HG03342 (cell line): ENCODE results near the gene UBAP2.
"Not testable (repeated sequence)": the region's sequence is repeated elsewhere in the genome, so short reads cannot be mapped to it uniquely, and the experiment has no call there.

Experiments
- ATAC-seq: cut with Tn5 transposase; IDR thresholded peaks from one replicate; pipeline ENCODE4 v1.9.1; 2021; ENCODE audit warnings: mild to moderate bottlenecking, moderate library complexity; ENCODE audit not compliant: unreplicated experiment

Gene UBAP2

DNA sequence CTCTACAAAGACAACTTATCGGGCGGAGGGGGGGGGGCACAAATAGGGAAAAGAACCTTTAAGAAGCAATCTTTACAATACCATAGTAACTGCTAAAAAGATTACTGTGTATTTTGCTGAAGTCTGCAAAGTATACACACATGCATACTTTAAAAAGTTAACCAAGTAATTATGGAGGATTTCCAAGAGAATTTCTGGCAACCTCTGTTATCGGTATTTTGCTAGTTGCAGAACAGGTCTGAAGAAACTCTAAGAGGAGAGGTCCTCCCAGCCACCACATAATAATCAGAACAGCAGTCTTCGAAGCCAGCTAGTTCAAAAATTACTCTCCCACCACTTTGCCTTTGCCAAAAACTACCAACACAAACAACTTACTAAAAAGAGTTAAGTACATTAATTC lies 56.1 kb downstream of the UBAP2 start:
- ATAC-seq, result no peak

DNA sequence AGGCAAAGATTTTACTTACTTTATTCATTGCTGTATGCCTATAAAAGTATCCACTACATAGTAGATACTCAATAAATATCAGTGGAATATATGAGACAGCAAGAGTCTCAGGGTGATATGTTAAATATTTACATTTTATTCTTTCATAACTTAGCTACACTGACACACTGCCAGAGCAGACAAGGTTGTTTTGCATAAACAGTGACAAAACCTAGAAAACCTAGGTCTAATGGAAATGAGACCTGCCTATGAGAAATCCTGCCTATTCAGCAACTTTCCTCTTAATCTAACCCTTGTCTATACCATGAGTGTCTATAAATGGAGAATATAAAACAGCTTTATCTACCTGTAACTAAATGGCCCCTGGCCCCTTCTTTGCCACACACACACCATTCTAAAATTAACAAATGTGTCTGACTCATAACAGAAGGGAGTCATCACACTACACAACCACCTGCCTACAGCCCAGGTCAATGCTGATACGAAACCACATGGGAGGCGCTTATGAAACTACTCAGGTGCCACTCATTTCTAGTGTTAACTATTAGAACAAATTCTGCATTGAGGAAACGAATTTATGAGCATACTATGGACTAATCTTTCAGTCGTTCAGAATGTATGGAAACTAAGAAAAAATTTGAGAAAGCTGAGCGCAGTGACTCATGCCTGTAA lies 60.3 kb downstream of the UBAP2 start:
- peak; percentile 97 for ATAC-seq

DNA sequence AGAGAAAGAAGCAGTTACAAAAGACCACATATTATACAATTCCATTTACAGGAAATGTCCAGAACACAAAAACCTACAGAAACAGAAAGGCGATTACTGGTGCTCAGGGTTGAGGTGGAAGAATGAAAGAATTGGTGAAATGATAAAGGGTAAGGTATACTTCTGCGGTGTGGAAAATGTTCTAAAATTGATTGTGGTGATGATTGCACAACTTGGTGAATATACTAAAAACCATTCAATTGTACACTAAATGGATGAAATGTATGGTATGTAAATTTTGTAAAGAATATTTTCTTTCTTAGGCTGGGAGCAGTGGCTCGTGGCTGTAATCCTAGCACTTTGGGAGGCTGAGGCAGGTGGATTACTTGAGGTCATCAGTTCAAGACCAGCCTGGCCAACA lies 72.3 kb downstream of the UBAP2 start:
- ATAC-seq, result no peak

DNA sequence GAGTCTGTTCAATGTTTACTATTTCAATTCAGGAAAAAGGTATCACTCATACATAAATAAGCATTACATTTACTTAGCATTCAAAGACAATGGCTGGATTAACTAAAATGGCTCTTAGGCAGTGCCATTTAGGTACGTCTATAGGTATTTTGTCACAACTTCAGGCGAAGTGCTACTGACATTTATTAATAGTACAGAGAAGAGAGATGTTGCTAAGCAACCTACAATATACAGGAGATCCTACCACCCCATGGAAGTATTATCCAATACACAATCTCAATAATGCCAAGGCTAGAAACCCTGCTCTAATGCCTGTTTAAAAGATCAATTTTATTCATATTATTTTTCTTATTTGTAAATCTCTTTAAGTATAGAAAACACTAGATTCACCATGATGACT lies 76.0 kb downstream of the UBAP2 start:
- ATAC-seq, result no peak

DNA sequence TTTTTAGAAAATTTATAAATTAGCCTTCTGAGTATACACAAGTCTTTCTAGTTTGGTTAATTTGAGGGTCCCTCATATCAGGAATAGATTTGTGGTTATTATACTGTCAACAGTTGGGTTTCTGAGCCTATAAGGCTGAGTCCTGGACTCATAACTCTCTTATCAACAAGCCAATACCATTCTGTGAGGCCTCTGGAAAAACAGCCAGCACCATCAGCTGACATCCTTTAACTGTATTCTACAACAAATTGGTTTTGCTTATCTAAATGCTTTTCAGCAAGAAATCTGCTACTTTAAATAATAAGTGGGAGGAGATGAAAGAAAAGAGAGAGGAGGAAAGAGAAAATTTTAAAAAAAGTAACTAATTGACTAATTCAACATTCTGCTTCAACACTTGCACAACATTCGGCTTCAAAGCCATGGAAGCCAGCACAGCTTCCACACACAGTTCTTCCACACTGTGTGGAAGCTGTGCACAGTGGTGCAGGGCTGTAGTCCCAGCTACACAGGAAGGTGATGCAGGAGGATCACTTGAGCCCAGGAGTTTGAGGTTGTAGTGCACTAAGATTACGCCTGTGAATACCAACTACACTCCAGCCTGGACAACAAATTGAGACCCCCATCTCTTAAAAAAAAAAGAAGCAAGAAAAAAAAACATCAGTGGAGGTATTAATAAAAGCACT lies 84.5 kb downstream of the UBAP2 start:
- no peak for ATAC-seq

DNA sequence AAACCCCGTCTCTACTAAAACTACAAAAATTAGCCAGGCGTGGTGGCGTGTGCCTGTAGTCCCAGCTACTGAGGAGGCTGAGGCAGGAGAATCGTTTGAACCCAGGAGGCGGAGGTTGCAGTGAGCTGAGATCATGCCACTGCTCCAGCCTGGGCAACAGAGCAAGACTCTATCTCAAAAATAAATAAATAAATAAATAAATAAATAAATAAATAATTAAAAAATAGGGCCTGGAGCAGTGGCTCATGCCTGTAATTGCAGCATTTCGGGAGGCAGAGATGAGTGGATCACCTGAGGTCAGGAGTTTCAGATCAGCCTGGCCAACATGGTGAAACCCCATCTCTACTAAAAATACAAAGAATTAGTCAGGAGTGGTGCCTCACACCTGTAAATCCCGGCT lies 86.2 kb downstream of the UBAP2 start:
- ATAC-seq, result not testable (repeated sequence)

DNA sequence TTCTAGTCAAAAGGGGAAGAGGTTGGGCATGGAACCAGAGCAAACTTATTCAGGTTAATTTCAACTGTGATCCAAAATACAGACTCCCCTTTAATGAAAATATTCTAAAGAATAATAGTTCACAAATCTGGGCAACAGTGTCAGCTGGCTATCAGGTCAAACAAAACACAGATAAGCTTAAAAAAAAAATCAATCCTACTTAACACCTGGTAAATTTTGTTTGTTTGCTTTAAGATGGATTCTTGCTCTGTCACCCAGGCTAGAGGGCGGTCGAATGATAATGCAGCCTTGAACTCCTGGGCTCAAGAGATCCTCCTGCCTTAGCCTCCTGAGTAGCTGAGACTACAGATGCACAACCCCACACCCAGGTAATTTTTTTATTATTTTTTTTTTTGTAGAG lies 89.0 kb downstream of the UBAP2 start:
- no peak for ATAC-seq

DNA sequence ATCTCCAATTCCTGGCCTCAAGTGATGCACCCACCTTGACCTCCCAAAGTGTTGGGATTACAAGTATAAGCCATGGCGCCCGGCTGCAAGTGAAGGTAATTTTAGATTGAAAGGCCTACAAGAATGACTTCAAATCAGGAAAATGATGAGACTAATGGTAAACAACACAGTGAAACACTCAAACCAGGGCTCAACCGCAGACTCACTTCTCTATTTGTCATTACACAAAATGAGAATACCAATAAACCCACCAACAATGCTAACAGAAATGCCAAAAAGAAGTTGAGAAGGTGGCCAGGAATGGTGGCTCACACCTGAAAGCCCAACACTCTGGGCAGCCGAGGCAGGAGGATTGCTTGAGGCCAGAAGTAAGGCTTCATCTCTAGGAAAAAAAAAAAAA lies 92.1 kb downstream of the UBAP2 start:
- no peak for ATAC-seq

DNA sequence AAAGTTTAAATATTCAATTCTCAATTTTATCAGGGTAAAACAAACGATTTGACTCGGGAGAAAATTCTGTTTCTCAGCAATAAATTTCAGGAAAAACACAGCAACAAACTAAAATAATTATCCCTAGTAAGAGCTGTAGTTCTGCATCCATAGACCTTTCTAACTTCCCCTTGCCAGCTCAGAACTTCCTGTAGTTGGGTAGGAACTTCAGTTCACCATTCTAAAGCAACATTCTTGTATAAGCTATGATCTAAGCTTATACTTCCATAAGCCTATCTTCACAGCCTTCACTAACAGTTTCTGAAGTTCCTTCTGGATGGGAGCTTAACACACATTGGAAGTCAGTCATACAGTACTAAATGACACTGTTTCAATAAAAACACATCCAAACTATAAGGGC lies 96.6 kb downstream of the UBAP2 start:
- ATAC-seq, result no peak

DNA sequence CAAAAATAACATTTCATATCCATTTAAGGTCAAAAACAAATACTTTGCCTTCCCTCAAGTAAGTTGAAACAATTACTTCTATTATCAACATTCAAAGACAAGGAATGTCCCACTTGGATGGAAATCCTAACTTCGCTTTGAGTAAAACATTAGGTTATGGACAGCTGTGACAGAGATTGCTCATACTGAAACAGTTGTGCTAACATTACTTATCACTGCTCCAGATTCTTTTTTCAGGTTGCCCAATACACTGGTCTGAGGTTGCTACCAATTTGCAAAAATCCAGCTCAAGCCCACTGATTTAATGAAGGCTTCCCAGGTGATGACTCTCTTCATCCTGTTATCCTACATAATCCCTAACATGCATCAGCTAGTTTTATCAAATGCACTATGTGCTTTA lies 98.3 kb downstream of the UBAP2 start:
- ATAC-seq, result no peak

DNA sequence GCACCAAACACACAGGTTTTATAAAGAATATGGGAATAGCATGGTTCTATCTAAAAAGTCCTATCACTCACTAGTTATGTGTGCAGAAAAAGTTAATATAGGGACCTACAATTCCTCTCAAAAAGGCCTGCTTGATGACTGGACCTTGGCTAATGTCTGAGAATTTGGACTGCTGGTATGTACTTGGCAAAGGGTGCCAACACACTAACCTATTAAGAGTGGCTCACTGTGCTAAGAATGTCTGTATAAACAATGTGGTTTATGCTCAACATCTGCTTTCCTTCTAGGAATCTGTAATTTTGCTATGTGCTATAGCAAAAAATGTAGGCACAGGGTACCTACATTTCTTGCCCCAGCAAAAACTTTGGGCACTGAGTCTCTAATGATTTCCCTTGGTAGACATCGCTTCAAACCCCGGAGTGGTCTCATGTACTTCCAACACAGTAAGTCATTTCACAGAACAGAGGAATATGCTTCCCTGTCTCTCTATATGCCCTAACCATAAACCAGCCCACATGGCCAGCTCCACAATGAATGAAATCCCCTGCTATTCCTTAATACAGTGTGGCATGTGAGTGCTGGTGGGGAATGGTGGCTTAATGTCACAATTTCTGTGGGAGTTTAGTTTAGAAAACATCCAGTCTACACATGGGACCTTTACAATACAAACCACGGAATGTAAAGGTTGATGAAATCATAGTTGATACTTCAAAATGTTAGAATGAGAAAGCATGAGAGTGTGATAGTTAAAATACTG lies 101.7 kb downstream of the UBAP2 start:
- ATAC-seq, result no peak

DNA sequence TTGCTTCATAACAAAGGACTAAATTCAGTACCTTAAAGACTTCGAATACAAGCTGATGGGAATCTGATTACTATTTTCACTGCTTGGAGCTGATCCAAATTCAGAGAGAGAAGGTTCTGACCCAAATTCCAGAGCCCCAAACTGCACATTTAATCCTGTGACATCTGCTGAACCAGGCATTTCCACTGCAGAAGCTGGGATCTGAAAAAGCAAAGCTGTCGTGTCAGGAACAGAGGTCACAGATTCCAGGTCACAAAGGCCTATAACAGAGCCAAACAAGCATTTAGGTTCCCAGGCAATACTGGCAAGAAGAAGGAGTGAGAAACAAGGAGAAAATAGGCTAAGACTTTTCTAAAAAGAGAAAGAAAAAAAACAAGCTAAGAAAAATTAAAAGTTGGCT lies 105.3 kb downstream of the UBAP2 start:
- ATAC-seq, result no peak

DNA sequence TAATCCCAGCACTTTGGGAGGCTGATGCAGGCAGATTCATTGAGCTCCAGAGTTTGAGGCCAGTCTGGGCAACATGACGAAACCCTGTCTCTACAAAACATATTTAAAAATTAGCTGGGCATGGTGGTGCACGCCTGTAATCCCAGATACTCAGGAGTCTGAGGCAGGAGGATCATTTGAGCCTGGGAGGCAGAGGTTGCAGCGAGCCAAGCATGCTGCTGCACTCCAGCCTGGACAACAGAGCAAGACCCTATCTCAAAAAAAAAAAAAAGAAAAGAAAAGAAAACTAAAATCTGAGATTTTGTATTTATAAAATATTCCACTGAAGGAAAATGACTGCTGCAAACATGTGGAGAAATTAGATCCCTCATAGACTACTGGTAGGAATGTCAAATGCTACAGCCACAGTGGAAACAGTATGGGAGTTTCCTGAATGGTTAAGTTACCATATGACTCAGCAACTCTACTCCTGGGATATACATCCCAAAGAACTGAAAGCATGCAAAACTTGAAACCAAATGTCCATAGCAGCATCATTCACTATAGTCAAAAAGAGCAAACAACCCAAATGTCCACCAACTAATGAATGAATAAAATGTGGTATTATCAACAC lies 106.1 kb downstream of the UBAP2 start:
- ATAC-seq, result no peak

DNA sequence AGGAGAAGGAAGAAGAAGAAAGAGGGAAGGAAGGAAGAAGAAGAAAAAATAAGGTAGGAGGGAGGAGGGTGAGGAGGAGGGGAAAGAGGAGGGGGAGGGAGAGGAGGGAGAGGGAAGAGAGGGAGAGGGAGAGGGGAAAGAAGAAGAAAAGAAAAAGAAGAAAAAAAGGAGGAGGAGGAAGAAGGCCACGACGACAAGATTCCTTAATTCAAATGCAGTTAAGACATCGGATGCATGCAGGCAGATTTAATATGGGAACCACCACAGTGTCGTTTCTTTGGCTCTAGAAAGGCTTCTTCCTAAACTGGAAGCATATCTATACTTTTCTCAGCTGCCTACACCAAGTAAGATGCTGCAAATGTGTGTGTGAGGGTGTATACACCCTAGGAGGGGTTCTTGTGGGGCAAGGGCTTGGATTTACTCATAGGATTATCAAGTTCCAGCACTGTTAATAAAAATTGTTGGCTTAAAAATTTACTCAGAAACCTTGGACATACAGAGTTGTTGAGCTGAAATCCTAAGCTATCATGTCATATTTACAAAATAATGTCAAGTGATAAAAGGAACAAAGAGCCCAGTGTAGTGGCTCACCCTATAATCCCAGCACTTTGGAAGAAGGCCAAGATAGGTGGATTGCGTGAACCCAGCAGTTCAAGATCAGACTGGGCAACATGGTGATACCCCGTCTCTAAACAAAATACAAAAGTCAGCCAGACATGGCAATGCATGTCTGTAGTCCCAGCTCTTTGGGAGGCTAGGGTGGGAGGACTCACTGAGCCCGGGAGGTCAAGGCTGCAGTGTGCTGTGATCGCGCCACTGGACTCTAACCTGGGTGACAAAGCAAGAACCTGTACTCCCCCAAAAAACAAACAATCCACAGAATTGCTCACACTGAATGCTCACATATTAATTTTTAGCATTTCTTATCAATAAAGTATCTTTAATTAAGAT lies 108.5 kb downstream of the UBAP2 start:
- no peak for ATAC-seq

DNA sequence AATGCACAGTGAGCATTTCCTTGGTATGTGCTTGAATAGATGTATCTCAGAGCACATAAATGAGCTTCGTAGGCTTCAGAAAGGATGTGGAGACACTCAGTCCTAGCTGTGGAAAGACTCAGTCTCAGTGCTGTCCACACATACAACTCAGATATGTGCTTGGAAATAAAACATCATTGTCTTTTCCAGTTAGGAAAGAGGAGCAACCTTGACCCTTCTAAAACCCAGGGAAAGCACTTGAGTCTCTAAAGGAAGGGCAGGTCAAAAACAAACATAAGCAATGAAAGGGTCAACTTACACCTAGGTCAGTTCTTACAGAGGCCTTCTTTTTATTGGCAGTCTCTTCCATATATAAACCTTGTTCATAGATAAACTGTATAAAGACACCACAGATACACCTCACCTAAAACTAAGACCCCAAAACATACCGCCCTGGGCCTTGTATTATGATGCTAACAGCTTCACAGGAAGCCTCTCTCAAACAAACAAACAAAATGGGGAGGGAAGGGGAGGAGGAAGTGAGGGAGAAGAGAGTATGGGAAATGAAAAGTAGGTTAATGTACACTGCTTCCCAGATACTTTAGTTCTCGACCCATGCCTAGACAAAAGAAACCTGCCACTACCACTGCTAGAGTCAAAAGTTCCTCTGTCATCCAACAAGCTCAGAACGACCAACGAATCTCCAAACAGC lies 114.4 kb downstream of the UBAP2 start:
- ATAC-seq, result no peak

DNA sequence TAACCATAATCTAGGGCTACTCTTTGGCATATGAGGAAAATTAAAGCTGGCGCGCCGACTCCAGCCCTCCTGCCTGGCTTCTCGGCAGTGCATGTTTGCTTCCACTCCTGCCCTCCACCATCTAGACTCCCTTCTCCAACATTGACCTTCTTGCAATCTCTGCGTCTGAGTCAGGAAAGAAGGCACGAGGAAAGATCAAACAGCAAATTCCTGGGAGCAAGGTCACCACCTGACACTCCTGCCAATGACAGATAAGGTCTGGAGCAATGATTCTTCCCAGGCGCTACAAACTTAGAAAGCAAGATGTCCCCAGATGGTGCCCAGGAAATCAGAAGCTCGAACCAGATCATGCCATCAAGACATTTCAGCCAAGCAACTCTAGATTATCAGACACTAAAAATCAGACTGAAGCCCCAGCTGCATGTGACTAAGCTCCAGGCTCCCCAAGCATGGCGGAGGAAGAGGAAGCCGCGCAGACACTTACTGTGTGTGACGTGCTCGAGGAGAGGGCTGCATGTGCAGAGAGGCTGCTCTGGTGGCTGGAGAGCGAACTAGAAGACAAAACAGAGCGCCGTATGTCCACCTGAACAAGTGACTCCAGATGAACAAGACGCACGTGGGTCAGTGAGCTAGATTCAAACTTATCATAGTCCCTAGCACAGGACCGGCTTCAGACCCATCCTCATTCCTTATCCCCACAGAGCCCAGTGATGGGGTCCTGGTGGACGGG lies 116.4 kb downstream of the UBAP2 start:
- ATAC-seq, result no peak

DNA sequence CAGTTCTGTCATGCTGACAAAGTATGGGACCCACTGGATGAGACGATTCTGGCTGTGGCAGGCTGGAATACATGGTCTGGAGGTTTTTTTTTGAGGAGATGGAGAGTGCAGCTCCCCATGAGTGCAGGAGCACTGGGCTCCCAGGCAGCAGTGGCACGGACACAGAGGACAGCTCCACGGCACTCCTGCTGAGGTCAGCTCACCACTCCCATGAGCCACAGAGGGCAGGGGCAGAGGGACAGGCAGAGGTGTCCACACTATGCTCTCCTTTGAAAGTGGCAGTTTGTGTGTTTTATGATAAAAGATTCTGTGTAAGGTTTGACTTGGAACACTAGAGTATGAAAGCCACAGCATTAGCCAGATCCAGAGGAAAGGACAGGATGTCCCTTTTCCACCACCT lies 117.4 kb downstream of the UBAP2 start:
- ATAC-seq, result no peak

DNA sequence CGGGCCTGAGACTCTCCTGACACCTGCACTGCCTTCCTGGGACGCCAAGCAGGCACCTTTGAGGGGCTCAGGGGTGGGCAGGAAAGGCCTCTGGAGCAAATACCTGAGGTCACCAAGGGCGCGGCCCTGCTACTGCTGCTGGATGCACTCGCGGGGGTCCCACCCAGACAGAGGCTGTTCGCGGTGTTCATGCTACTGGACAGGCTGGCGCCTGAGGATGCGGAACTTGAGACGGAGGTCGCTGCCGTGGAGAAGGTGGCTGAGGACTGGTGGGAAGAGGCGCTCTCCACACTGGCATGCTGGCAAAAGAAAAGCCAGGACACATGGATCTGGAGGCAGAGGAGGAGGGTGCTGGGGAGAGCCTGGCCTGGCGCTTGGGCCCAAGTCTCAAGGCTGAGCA lies 121.0 kb downstream of the UBAP2 start:
- ATAC-seq, result no peak

DNA sequence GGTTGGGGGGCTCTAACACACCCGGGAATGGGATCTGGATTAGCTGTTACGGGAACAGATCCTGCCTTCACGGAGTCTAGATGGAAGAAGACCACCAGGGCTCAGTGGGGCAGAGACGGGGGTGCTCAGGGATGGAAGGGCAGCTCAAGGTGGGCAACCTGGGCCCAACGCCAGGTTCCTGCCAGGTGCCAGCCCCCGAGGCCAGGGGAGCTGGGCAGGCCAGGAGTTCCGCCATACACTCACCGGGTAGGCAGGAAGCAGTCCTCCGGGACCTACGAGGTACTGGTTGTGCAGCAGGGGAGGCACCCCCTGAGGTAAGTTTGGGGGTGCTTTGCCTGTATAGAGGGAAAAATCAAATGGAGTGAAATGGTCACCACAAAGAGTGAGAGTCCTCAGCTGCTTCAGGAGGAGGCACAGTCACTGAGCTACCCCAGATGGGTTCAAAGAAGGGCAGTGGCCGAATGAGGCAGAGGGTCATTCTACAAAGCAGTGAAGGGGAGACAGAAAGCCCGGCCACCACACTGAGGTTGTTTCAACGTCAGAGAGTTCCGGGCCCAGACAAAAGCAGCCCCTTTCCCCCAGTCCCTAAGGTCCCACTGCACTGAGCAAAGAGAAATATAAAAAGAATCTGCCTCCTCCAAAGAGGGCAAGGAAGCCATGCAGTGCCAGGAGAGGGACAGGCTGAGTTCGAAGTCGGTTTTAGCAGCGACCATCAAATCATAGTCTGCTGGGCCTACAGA lies 121.8 kb downstream of the UBAP2 start:
- ATAC-seq, result no peak
